K562 (cell line): Measurements from ENCODE around the gene OR2V2. TPM values are rescaled to one million over a fixed set of nuclear protein-coding genes. Genes with fewer than 3 reads are reported as not detected.

Experiments used
- ATAC-seq: fragments of 200-7000 bp; cut with Tn5 transposase; 3 replicates; pipeline ENCODE4 v1.9.1; 2020; ENCODE audit warnings: moderate library complexity
- BruUV-seq: library from RNA; stranded (reverse); fragments of 400-500 nt; replicated peaks from 2 replicates; lab custom pipeline; 2021; lab: Mats Ljungman, UMichigan
- CTCF ChIA-PET: fragments of 300-600 bp; formaldehyde crosslinking; extraction: SDS; loops from one replicate; lab custom pipeline; 2021; ENCODE audit warnings: low intra/inter-chr PET ratio; lab: Yijun Ruan, JAX
- POLR2A ChIA-PET: fragments of 300-600, 350-650 bp; sonication (Branson Sonifier 250); formaldehyde crosslinking; extraction: SDS; loops from one replicate; lab custom pipeline; 2021; ENCODE audit warnings: antibody characterized with exemption, inconsistent platforms; lab: Yijun Ruan, JAX
- DNase-seq, 4 experiments: peaks; one replicate each; pipeline versions ENCODE4 v3.0.0 to v3.0.0-alpha.2; 2011 to 2018; ENCODE audit warnings: low spot score in 3 of 4, mixed read lengths in 3 of 4; ENCODE audit errors: extremely low read depth in 1 of 4
- FAIRE-seq: peaks from 2 replicates; lab custom pipeline; 2011; peaks lifted over from hg19 to GRCh38; lab: Jason Lieb, UNC
- H2AFZ ChIP-seq: 2 replicates; pipeline ENCODE4 v1.6.0; 2011; ENCODE audit warnings: low read depth, low read length, control low read depth, inconsistent platforms
- H3K27ac ChIP-seq: fragments of 200-600 bp; 3 replicates; pipeline ENCODE4 v1.8.0; 2011; ENCODE audit warnings: low read depth, mild to moderate bottlenecking, control low read depth, inconsistent platforms, low read length, moderate library complexity, mixed read lengths; ENCODE audit errors: extremely low read depth
- H3K27me3 ChIP-seq, 2 experiments: fragments of 300-600 bp in 1 of 2; 2 replicates in 1 of 2; 3 replicates in 1 of 2; pipeline versions ENCODE4 v1.6.0 to v1.8.0; 2011; ENCODE audit warnings: inconsistent platforms in 2 of 2, low read length in 2 of 2, mild to moderate bottlenecking in 1 of 2, mixed read lengths in 1 of 2, moderate library complexity in 1 of 2; ENCODE audit not compliant: control insufficient read depth in 2 of 2, insufficient read depth in 2 of 2
- H3K36me3 ChIP-seq: fragments of 300-600 bp; 3 replicates; pipeline ENCODE4 v1.8.0; 2011; ENCODE audit warnings: mild to moderate bottlenecking, low read length, inconsistent platforms; ENCODE audit not compliant: control insufficient read depth, insufficient read depth
- H3K4me1 ChIP-seq, 2 experiments: fragments of 200-600 bp in 1 of 2; replicated peaks in 1 of 2; 2 replicates in 1 of 2; 3 replicates in 1 of 2; pipeline versions ENCODE4 v1.5.1 to v1.8.0; 2011; ENCODE audit warnings: inconsistent platforms in 2 of 2, low read length in 2 of 2, mild to moderate bottlenecking in 1 of 2, mixed read lengths in 1 of 2, moderate library complexity in 1 of 2; ENCODE audit not compliant: control insufficient read depth in 2 of 2, insufficient read depth in 2 of 2
- H3K4me2 ChIP-seq: 2 replicates; pipeline ENCODE4 v1.6.1; 2011; ENCODE audit warnings: low read length, control low read depth, inconsistent platforms, mixed read lengths; ENCODE audit not compliant: insufficient read depth
- H3K4me3 ChIP-seq: fragments of 200-600 bp; sonication (generic), shearing (Covaris generic); 2 replicates; pipeline ENCODE4 v1.5.1; 2016; ENCODE audit warnings: control low read depth, inconsistent platforms
- H3K79me2 ChIP-seq: fragments of 200-600 bp; 3 replicates; pipeline ENCODE4 v1.8.0; 2011; ENCODE audit warnings: low read length, inconsistent platforms; ENCODE audit not compliant: control insufficient read depth, insufficient read depth
- H3K9ac ChIP-seq, 2 experiments: 2 replicates each; pipeline versions ENCODE4 v1.6.0 to v1.6.1; 2011; ENCODE audit warnings: low read depth in 2 of 2, low read length in 2 of 2, control low read depth in 1 of 2, inconsistent platforms in 1 of 2, mild to moderate bottlenecking in 1 of 2, mixed read lengths in 1 of 2; ENCODE audit not compliant: insufficient read depth in 1 of 2
- H3K9me1 ChIP-seq: one replicate; pipeline ENCODE4 v1.6.0; 2011; ENCODE audit warnings: inconsistent platforms, mild to moderate bottlenecking, low read length, moderate library complexity; ENCODE audit not compliant: control insufficient read depth, insufficient read depth
- H3K9me3 ChIP-seq: replicated peaks from 2 replicates; pipeline ENCODE4 v1.5.1; 2011; ENCODE audit warnings: low read depth, low read length, inconsistent platforms; ENCODE audit not compliant: control insufficient read depth, insufficient read depth
- H4K20me1 ChIP-seq: replicated peaks from 2 replicates; pipeline ENCODE4 v1.6.1; 2011; ENCODE audit warnings: low read length, inconsistent platforms, mixed read lengths; ENCODE audit not compliant: control insufficient read depth, insufficient read depth
- ARNT ChIP-seq, 2 experiments: fragments of 450-650 bp; IDR thresholded peaks; 2 replicates each; pipeline ENCODE4 v1.6.1; 2016; ENCODE audit warnings: mild to moderate bottlenecking in 1 of 2
- DACH1 ChIP-seq: fragments of 450-650 bp; IDR thresholded peaks from 2 replicates; pipeline ENCODE4 v1.6.1; 2018; ENCODE audit not compliant: partially characterized antibody
- FOXP1 ChIP-seq: sonication (generic); formaldehyde crosslinking; IDR thresholded peaks from 2 replicates; pipeline ENCODE4 v1.8.0; 2022; ENCODE audit warnings: mild to moderate bottlenecking, missing genetic modification reagents
- HSF4 ChIP-seq: fragments of 250-450 bp; sonication (Bioruptor Pico); IDR thresholded peaks from 2 replicates; pipeline ENCODE4 v2.1.2; 2022; ENCODE audit warnings: mild to moderate bottlenecking, moderate library complexity, borderline replicate concordance
- RUNX1 ChIP-seq: sonication (generic); IDR thresholded peaks from 2 replicates; pipeline ENCODE4 v1.6.1; 2016; ENCODE audit warnings: antibody characterized with exemption, low read depth
- TAF9B ChIP-seq: fragments of 450-650 bp; IDR thresholded peaks from 2 replicates; pipeline ENCODE4 v1.6.1; 2018; ENCODE audit warnings: mild to moderate bottlenecking; ENCODE audit not compliant: partially characterized antibody
- ZNF174 ChIP-seq: fragments of 250-450 bp; sonication (Bioruptor Pico); IDR thresholded peaks from 2 replicates; pipeline ENCODE4 v1.4.0; 2020; ENCODE audit warnings: mild to moderate bottlenecking
- ZNF408 ChIP-seq: fragments of 250-450 bp; sonication (Bioruptor Pico); IDR thresholded peaks from 2 replicates; pipeline ENCODE4 v1.4.0; 2020; ENCODE audit warnings: low read depth, mild to moderate bottlenecking, moderate library complexity
- WGBS: fragments of 100-300 bp; shearing (Covaris generic); methylation state at CpG from one replicate; pipeline ENCODE4 v1.1.6; 2016; ENCODE audit warnings: low coverage, mixed read lengths; ENCODE audit not compliant: insufficient coverage; ENCODE audit errors: missing lambda C conversion rate; 5-methylcytosine and 5-hydroxymethylcytosine counted together
- in situ Hi-C: fragments of 300-500 bp; cut with MboI; formaldehyde crosslinking; loops from 4 replicates; pipeline ENCODE4 v1.15.0; 2018; ENCODE audit warnings: inconsistent platforms, mixed read lengths
- intact Hi-C: fragments of 100-400 bp; cut with micrococcal nuclease; formaldehyde crosslinking; loops from 2 replicates; pipeline ENCODE4 v1.14.2; 2022
- polyA plus RNA-seq, 8 experiments: library from polyadenylated mRNA; depleted of rRNA in 4 of 8; stranded (reverse) in 5 of 8; unstranded in 3 of 8; fragments of >200 nt; fragmentation: Nextera tagmentation in 2 of 8; fragmentation: Illumina TruSeq in 1 of 8; extraction: Ambion mirVana in 2 of 8; extraction: Trizol in 1 of 8; gene quantifications; 2 replicates each; pipeline versions ENCODE4 v1.2.1 to v1.2.3, GENCODE V29; 2011 to 2014; ENCODE audit warnings: inconsistent platforms in 1 of 8, missing spikeins in 1 of 8
- total RNA-seq, 7 experiments: library from RNA; depleted of rRNA in 6 of 7; stranded (reverse); fragments of >200 nt in 6 of 7; fragmentation: Illumina TruSeq in 2 of 7; extraction: Trizol in 2 of 7; gene quantifications; 2 replicates each; pipeline versions ENCODE4 v1.2.1 to v1.2.3, GENCODE V29; 2011 to 2021; ENCODE audit warnings: low replicate concordance in 1 of 7
- TF ChIP-seq, protein P1 (sequence below): fragments of 200-800 bp; sonication (Bioruptor generic); IDR thresholded peaks from 2 replicates; pipeline ENCODE4 v1.6.1; 2017; ENCODE audit warnings: missing genetic modification characterization, missing compliant biosample characterization
- TF ChIP-seq, protein P2 (sequence below), 3 experiments: fragments of 200-800 bp in 1 of 3; fragments of 250-450 bp in 1 of 3; fragments of 450-650 bp in 1 of 3; sonication (Bioruptor Pico) in 1 of 3; sonication (Bioruptor generic) in 1 of 3; formaldehyde crosslinking in 1 of 3; IDR thresholded peaks; 2 replicates each; pipeline versions ENCODE4 v1.6.1 to v1.8.0; 2016 to 2022; ENCODE audit warnings: mild to moderate bottlenecking in 2 of 3, missing genetic modification characterization in 2 of 3, missing compliant biosample characterization in 1 of 3, moderate library complexity in 1 of 3
- TF ChIP-seq, protein P3 (sequence below): sonication (generic); formaldehyde crosslinking; IDR thresholded peaks from 2 replicates; pipeline ENCODE4 v1.8.0; 2022; ENCODE audit warnings: mild to moderate bottlenecking, low read depth, missing genetic modification reagents
- TF ChIP-seq, protein P4 (sequence below): sonication (generic); formaldehyde crosslinking; IDR thresholded peaks from 2 replicates; pipeline ENCODE4 v1.8.1; 2023; ENCODE audit warnings: mild to moderate bottlenecking, missing genetic modification reagents

OR2V2 gene
- total and polyA plus RNA-seq, 9 of the 15 experiments (the other 6 are each of a cell fraction or from before 2014, with no cell fraction given): 0.01 TPM; not detected in 8

DNA sequence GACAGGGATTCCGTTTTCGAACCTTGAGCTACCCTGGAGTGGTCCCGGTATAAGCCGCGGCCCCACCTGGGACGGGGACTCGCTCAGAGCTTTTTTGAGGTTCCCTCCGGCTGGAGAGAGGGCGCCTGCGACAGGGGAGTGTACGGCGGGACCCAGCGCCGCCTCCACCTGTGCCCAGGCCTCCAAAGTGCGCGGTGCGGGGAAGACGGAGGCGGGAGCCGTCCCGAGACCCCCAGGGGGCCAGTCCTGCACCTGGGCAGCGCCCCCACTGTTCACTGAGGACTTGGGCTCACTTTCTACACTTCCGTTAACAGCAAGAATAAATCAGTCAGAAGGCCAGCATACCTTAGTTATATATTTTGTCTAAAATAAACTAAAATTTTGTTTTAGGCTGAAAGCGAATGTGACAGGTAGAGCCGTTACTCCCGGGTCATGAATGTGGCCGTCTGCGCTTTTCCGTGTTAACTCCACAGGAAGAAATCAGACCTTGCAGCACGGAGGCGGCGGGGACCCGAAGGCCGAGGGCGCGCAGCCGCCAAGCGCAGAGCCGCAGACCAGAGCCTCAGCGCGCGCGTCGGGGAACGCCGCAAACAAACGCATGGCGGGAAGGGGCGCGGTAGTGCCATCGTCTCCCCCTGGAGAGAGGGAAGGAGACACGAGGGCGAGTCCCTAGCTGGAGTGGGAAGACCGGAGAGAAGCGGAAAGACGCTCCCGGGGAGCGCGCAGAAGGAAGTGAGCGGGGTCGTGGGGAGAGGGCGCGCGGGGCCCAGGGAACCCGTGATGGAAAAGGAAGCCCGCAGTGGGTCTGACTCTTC lies 43.5 kb downstream of the OR2V2 start:
- Histone ChIP-seq H3K36me3 (no peaks in the 10 kb centered on the region; the same call in 2 of the 3 replicates), H3K27ac (peak overlapping the region; percentile 91), H3K9me1 (no peaks in the 10 kb centered on the region), H3K4me3 (peak overlapping the region; percentile 67), H3K4me1 (peaks cover 32 to 69% of the 10 kb centered on the region in 2 experiments; a peak in 4 of 5 replicates), H2AFZ (peak overlapping the region; percentile 87), H3K4me2 (peak overlapping the region; percentile 99), H3K9ac (peak overlapping the region; percentile 93 to 96), H3K79me2 (peaks cover 13% of the 10 kb centered on the region), H4K20me1 (0 out of 2 replicates have a peak, but pooled peaks cover 3% of the 10 kb centered on the region), H3K27me3 (no peaks in the 10 kb centered on the region), H3K9me3 (no peaks in the 10 kb centered on the region)
- ATAC-seq: peak; percentile 30
- in situ Hi-C loops: no loop called here
- ChIA-PET POLR2A (interaction anchor here (0.5 to 6.7 kb wide), 12 partner anchors 12 to 70 kb away, joined by 3 to 69 read pairs (median 4); partner anchors contain the start of genes TRIM52 and TRIM7), CTCF (no interaction called here)
- intact Hi-C loops: loop anchor here (1.0 kb wide), 2 partner anchors 16 to 32 kb away; partner anchors contain the start of gene TRIM41
- no peak for FAIRE-seq
- WGBS: under 1% methylated on average over 64 of the region's 66 CpGs
- BruUV-seq: no TSS peak
- peak in 1 of 4 experiments; percentile 75 for DNase-seq
- TF ChIP-seq DACH1 (no peak), ARNT (IDR thresholded peaks at IDR 0.05) (no peak; a peak in 1 of 4 replicates), HSF4 (CRISPR knock-in tag) (no peak), ZNF174 (CRISPR knock-in tag) (no peak), RUNX1 (0 out of 2 replicates have a peak, but pooled peaks have one; percentile 38), TAF9B (no peak), FOXP1 (CRISPR knock-in tag) (0 out of 2 replicates have a peak, but pooled peaks have one; percentile 1), ZNF408 (no peak)
- TF ChIP-seq, protein P1, sequence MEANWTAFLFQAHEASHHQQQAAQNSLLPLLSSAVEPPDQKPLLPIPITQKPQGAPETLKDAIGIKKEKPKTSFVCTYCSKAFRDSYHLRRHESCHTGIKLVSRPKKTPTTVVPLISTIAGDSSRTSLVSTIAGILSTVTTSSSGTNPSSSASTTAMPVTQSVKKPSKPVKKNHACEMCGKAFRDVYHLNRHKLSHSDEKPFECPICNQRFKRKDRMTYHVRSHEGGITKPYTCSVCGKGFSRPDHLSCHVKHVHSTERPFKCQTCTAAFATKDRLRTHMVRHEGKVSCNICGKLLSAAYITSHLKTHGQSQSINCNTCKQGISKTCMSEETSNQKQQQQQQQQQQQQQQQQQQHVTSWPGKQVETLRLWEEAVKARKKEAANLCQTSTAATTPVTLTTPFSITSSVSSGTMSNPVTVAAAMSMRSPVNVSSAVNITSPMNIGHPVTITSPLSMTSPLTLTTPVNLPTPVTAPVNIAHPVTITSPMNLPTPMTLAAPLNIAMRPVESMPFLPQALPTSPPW (CRISPR knock-in tag): no peak
- TF ChIP-seq, protein P2, sequence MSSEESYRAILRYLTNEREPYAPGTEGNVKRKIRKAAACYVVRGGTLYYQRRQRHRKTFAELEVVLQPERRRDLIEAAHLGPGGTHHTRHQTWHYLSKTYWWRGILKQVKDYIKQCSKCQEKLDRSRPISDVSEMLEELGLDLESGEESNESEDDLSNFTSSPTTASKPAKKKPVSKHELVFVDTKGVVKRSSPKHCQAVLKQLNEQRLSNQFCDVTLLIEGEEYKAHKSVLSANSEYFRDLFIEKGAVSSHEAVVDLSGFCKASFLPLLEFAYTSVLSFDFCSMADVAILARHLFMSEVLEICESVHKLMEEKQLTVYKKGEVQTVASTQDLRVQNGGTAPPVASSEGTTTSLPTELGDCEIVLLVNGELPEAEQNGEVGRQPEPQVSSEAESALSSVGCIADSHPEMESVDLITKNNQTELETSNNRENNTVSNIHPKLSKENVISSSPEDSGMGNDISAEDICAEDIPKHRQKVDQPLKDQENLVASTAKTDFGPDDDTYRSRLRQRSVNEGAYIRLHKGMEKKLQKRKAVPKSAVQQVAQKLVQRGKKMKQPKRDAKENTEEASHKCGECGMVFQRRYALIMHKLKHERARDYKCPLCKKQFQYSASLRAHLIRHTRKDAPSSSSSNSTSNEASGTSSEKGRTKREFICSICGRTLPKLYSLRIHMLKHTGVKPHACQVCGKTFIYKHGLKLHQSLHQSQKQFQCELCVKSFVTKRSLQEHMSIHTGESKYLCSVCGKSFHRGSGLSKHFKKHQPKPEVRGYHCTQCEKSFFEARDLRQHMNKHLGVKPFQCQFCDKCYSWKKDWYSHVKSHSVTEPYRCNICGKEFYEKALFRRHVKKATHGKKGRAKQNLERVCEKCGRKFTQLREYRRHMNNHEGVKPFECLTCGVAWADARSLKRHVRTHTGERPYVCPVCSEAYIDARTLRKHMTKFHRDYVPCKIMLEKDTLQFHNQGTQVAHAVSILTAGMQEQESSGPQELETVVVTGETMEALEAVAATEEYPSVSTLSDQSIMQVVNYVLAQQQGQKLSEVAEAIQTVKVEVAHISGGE (CRISPR knock-in tag; IDR thresholded peaks at IDR 0.05): no peak
- TF ChIP-seq, protein P3, sequence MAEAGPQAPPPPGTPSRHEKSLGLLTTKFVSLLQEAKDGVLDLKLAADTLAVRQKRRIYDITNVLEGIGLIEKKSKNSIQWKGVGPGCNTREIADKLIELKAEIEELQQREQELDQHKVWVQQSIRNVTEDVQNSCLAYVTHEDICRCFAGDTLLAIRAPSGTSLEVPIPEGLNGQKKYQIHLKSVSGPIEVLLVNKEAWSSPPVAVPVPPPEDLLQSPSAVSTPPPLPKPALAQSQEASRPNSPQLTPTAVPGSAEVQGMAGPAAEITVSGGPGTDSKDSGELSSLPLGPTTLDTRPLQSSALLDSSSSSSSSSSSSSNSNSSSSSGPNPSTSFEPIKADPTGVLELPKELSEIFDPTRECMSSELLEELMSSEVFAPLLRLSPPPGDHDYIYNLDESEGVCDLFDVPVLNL (CRISPR knock-in tag): peak; percentile 79
- TF ChIP-seq, protein P4, sequence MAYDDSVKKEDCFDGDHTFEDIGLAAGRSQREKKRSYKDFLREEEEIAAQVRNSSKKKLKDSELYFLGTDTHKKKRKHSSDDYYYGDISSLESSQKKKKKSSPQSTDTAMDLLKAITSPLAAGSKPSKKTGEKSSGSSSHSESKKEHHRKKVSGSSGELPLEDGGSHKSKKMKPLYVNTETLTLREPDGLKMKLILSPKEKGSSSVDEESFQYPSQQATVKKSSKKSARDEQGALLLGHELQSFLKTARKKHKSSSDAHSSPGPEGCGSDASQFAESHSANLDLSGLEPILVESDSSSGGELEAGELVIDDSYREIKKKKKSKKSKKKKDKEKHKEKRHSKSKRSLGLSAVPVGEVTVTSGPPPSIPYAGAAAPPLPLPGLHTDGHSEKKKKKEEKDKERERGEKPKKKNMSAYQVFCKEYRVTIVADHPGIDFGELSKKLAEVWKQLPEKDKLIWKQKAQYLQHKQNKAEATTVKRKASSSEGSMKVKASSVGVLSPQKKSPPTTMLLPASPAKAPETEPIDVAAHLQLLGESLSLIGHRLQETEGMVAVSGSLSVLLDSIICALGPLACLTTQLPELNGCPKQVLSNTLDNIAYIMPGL (CRISPR knock-in tag): no peak; the same call in 1 of the 2 replicates
